Activated CD4-positive, alpha-beta memory T cell treated with anti-CD3 and anti-CD28 coated beads, Interleukin-2, amount 10 ng/mL, durations not matched to agents 7 days and 5 days (primary cell): ENCODE data around the gene HSPB9. TPM values are rescaled to one million over a fixed set of nuclear protein-coding genes. Genes with fewer than 3 reads are reported as not detected.

Experiments used
- CTCF ChIA-PET: fragments of 350-600 bp; sonication (Branson Sonifier 250); formaldehyde crosslinking; loops from one replicate; lab custom pipeline; 2021; ENCODE audit warnings: antibody characterized with exemption, inconsistent platforms; lab: Charles Lee
- POLR2A ChIA-PET: fragments of 350-600 bp; sonication (Branson Sonifier 250); formaldehyde crosslinking; loops from one replicate; lab custom pipeline; 2021; ENCODE audit warnings: antibody characterized with exemption; lab: Charles Lee
- DNase-seq: peaks from one replicate; pipeline ENCODE4 v3.0.0-alpha.2; 2020
- H3K27ac Mint-ChIP-seq: one replicate; pipeline ENCODE4 v1.8.0; 2021; ENCODE audit warnings: mild to moderate bottlenecking, mixed read lengths
- H3K27me3 Mint-ChIP-seq: one replicate; pipeline ENCODE4 v1.8.0; 2021; ENCODE audit warnings: mixed read lengths
- H3K36me3 Mint-ChIP-seq: one replicate; pipeline ENCODE4 v1.8.0; 2021; ENCODE audit warnings: low read depth, mixed read lengths
- H3K4me1 Mint-ChIP-seq: one replicate; pipeline ENCODE4 v1.8.0; 2021; ENCODE audit warnings: mixed read lengths
- H3K4me3 Mint-ChIP-seq: one replicate; pipeline ENCODE4 v1.8.0; 2021; ENCODE audit warnings: mild to moderate bottlenecking, mixed read lengths
- H3K9me3 Mint-ChIP-seq: one replicate; pipeline ENCODE4 v1.8.0; 2021; ENCODE audit warnings: mixed read lengths
- total RNA-seq, 2 experiments: library from RNA; stranded (reverse); gene quantifications; one replicate each; pipeline ENCODE4 v1.2.3, GENCODE V29; 2021

Gene HSPB9
- total RNA-seq, 2 experiments from 2014 or later: 0.18 TPM; not detected in 1

- ChIA-PET CTCF (no interaction called here), POLR2A (no interaction called here)
- H3K36me3 Mint-ChIP-seq: peaks cover 68% of the 10 kb centered on the region
- DNase-seq: no peak
- H3K4me1 Mint-ChIP-seq: peaks cover 14% of the 10 kb centered on the region
- H3K27ac Mint-ChIP-seq: no peak overlapping the region
- H3K9me3 Mint-ChIP-seq: no peaks in the 10 kb centered on the region
- H3K4me3 Mint-ChIP-seq: no peak overlapping the region
- H3K27me3 Mint-ChIP-seq: no peaks in the 10 kb centered on the region
Measured at GRCh38 chr17:42126836-42127235, 4.2 kb downstream of the HSPB9 start.

GRCh38 chr17:42127414-42127813 is 4.8 kb downstream of the HSPB9 start:
- POLR2A ChIA-PET: interaction anchor here (1.2 kb wide), 1 partner anchor 15 kb away, joined by 7 read pairs; the partner anchor contains the start of gene DHX58
- Mint-ChIP-seq H3K27me3 (no peaks in the 10 kb centered on the region), H3K9me3 (no peaks in the 10 kb centered on the region), H3K36me3 (peaks cover 68% of the 10 kb centered on the region), H3K4me3 (no peak overlapping the region), H3K27ac (no peak overlapping the region), H3K4me1 (peaks cover 20% of the 10 kb centered on the region)
- CTCF ChIA-PET: no interaction called here
- DNase-seq: no peak

GRCh38 chr17:42129109-42129837 is 6.7 kb downstream of the HSPB9 start:
- Mint-ChIP-seq H3K27ac (peak overlapping the region; percentile 10), H3K27me3 (no peaks in the 10 kb centered on the region), H3K36me3 (peaks cover 75% of the 10 kb centered on the region), H3K9me3 (no peaks in the 10 kb centered on the region), H3K4me1 (peaks cover 38% of the 10 kb centered on the region), H3K4me3 (no peak overlapping the region)
- DNase-seq: no peak
- ChIA-PET POLR2A (interaction anchor here (0.7 to 1.8 kb wide), 5 partner anchors 9 to 112 kb away, joined by 3 to 9 read pairs (median 5); partner anchors contain the start of genes DHX58 and DNAJC7), CTCF (interaction anchor here (1.1 kb wide), 1 partner anchor 166 kb away, joined by 5 read pairs; no protein-coding TSS in a partner anchor)

- peak overlapping the region; percentile 54 for H3K27ac Mint-ChIP-seq
- CTCF ChIA-PET: interaction anchor here (0.6 to 1.1 kb wide), 2 partner anchors 167 to 241 kb away, joined by 3 to 5 read pairs; no protein-coding TSS in a partner anchor
Measured at GRCh38 chr17:42130310-42130936, 7.8 kb downstream of the HSPB9 start.

GRCh38 chr17:42131232-42131631 is 8.6 kb downstream of the HSPB9 start:
- H3K27ac Mint-ChIP-seq: peak overlapping the region; percentile 44
- ChIA-PET CTCF (interaction anchor here (1.1 kb wide), 1 partner anchor 63 kb away, joined by 3 read pairs; no protein-coding TSS in a partner anchor), POLR2A (interaction anchor here (1.8 kb wide), 1 partner anchor 11 kb away, joined by 9 read pairs; no protein-coding TSS in a partner anchor)
- no peaks in the 10 kb centered on the region for H3K27me3 Mint-ChIP-seq
- H3K9me3 Mint-ChIP-seq: no peaks in the 10 kb centered on the region
- DNase-seq: no peak
- H3K36me3 Mint-ChIP-seq: peaks cover 66% of the 10 kb centered on the region
- peaks cover 53% of the 10 kb centered on the region for H3K4me1 Mint-ChIP-seq
- no peak overlapping the region for H3K4me3 Mint-ChIP-seq

More at GRCh38 chr17:42130310-42130936, 7.8 kb downstream of the HSPB9 start:
- H3K27me3 Mint-ChIP-seq: no peaks in the 10 kb centered on the region
- peaks cover 68% of the 10 kb centered on the region for H3K36me3 Mint-ChIP-seq
- H3K4me1 Mint-ChIP-seq: peaks cover 45% of the 10 kb centered on the region
- POLR2A ChIA-PET: interaction anchor here (0.8 to 1.8 kb wide), 4 partner anchors 9 to 113 kb away, joined by 3 to 9 read pairs (median 6); partner anchors contain the start of genes DHX58 and DNAJC7
- DNase-seq: no peak
- H3K4me3 Mint-ChIP-seq: no peak overlapping the region
- no peaks in the 10 kb centered on the region for H3K9me3 Mint-ChIP-seq

- H3K4me1 Mint-ChIP-seq: peaks cover 58% of the 10 kb centered on the region
- no peaks in the 10 kb centered on the region for H3K9me3 Mint-ChIP-seq
- ChIA-PET CTCF (interaction anchor here (0.8 to 1.1 kb wide), 3 partner anchors 50 to 90 kb away, joined by 3 read pairs; no protein-coding TSS in a partner anchor), POLR2A (interaction anchor here (1.2 to 3.3 kb wide), 3 partner anchors 11 to 20 kb away, joined by 3 to 10 read pairs (median 6); partner anchors contain the start of genes DHX58 and KAT2A)
- no peak overlapping the region for H3K4me3 Mint-ChIP-seq
- no peaks in the 10 kb centered on the region for H3K27me3 Mint-ChIP-seq
- H3K36me3 Mint-ChIP-seq: peaks cover 66% of the 10 kb centered on the region
- H3K27ac Mint-ChIP-seq: peak overlapping the region; percentile 44
- no peak for DNase-seq
Measured at GRCh38 chr17:42131981-42132432, 9.4 kb downstream of the HSPB9 start.

GRCh38 chr17:42132941-42133340 is 10.3 kb downstream of the HSPB9 start:
- peak; percentile 39 for DNase-seq
- POLR2A ChIA-PET: interaction anchor here (1.0 to 4.4 kb wide), 7 partner anchors 12 to 268 kb away, joined by 3 to 15 read pairs (median 5); partner anchors contain the start of genes DHX58, KAT2A and KLHL11
- Mint-ChIP-seq H3K4me1 (peaks cover 58% of the 10 kb centered on the region), H3K4me3 (no peak overlapping the region), H3K36me3 (peaks cover 57% of the 10 kb centered on the region), H3K27ac (peak overlapping the region; percentile 69), H3K9me3 (no peaks in the 10 kb centered on the region), H3K27me3 (no peaks in the 10 kb centered on the region)
- CTCF ChIA-PET: interaction anchor here (0.9 to 1.7 kb wide), 3 partner anchors 13 to 113 kb away, joined by 3 to 5 read pairs (median 4); partner anchors contain the start of gene NKIRAS2

GRCh38 chr17:42133461-42134041 is 10.9 kb downstream of the HSPB9 start:
- H3K9me3 Mint-ChIP-seq: no peaks in the 10 kb centered on the region
- H3K27ac Mint-ChIP-seq: peak overlapping the region; percentile 69
- POLR2A ChIA-PET: interaction anchor here (1.0 to 4.4 kb wide), 8 partner anchors 13 to 269 kb away, joined by 3 to 15 read pairs (median 4); partner anchors contain the start of genes DHX58, DNAJC7, KAT2A and KLHL11
- no peaks in the 10 kb centered on the region for H3K27me3 Mint-ChIP-seq
- peaks cover 51% of the 10 kb centered on the region for H3K36me3 Mint-ChIP-seq
- DNase-seq: no peak
- no peak overlapping the region for H3K4me3 Mint-ChIP-seq
- peaks cover 58% of the 10 kb centered on the region for H3K4me1 Mint-ChIP-seq
- CTCF ChIA-PET: interaction anchor here (0.9 to 1.7 kb wide), 3 partner anchors 13 to 113 kb away, joined by 3 to 5 read pairs (median 4); partner anchors contain the start of gene NKIRAS2

GRCh38 chr17:42135151-42135550 is 12.5 kb downstream of the HSPB9 start:
- Mint-ChIP-seq H3K27me3 (no peaks in the 10 kb centered on the region), H3K4me3 (no peak overlapping the region), H3K36me3 (peaks cover 37% of the 10 kb centered on the region), H3K27ac (no peak overlapping the region), H3K9me3 (no peaks in the 10 kb centered on the region), H3K4me1 (peaks cover 55% of the 10 kb centered on the region)
- ChIA-PET POLR2A (interaction anchor here (1.0 to 4.4 kb wide), 5 partner anchors 9 to 22 kb away, joined by 3 to 15 read pairs (median 7); partner anchors contain the start of gene DHX58), CTCF (no interaction called here)
- no peak for DNase-seq

GRCh38 chr17:42135664-42136653 is 13.4 kb downstream of the HSPB9 start:
- H3K27ac Mint-ChIP-seq: peak overlapping the region; percentile 31
- no peaks in the 10 kb centered on the region for H3K9me3 Mint-ChIP-seq
- peaks cover 32% of the 10 kb centered on the region for H3K36me3 Mint-ChIP-seq
- ChIA-PET CTCF (interaction anchor here (0.7 to 1.0 kb wide), 2 partner anchors 18 to 48 kb away, joined by 3 read pairs; no protein-coding TSS in a partner anchor), POLR2A (interaction anchor here (1.0 to 4.4 kb wide), 6 partner anchors 8 to 23 kb away, joined by 3 to 15 read pairs (median 5); partner anchors contain the start of gene DHX58)
- no peak for DNase-seq
- peaks cover 52% of the 10 kb centered on the region for H3K4me1 Mint-ChIP-seq
- no peak overlapping the region for H3K4me3 Mint-ChIP-seq
- no peaks in the 10 kb centered on the region for H3K27me3 Mint-ChIP-seq

GRCh38 chr17:42136654-42137051 is 14.0 kb downstream of the HSPB9 start:
- POLR2A ChIA-PET: interaction anchor here (1.2 to 4.4 kb wide), 4 partner anchors 14 to 24 kb away, joined by 3 to 15 read pairs (median 8); partner anchors contain the start of gene DHX58
- Mint-ChIP-seq H3K4me1 (peaks cover 46% of the 10 kb centered on the region), H3K27ac (no peak overlapping the region), H3K9me3 (no peaks in the 10 kb centered on the region), H3K4me3 (no peak overlapping the region), H3K36me3 (peaks cover 33% of the 10 kb centered on the region), H3K27me3 (no peaks in the 10 kb centered on the region)
- DNase-seq: no peak
- CTCF ChIA-PET: interaction anchor here (1.0 to 1.1 kb wide), 2 partner anchors 45 to 48 kb away, joined by 3 read pairs; no protein-coding TSS in a partner anchor
